HUES64 (cell line): Measurements from ENCODE around the gene RANBP10.

Source experiments
- H3K27ac ChIP-seq: 2 replicates; pipeline ENCODE4 v1.7.0; 2013; ENCODE audit warnings: low read depth, low read length, inconsistent platforms
- H3K27me3 ChIP-seq: 2 replicates; pipeline ENCODE4 v1.6.1; 2013; ENCODE audit warnings: mild to moderate bottlenecking, low read length; ENCODE audit not compliant: insufficient read depth
- H3K36me3 ChIP-seq: 2 replicates; pipeline ENCODE4 v1.6.1; 2013; ENCODE audit warnings: mild to moderate bottlenecking, low read length; ENCODE audit not compliant: insufficient read depth
- H3K4me1 ChIP-seq: 2 replicates; pipeline ENCODE4 v1.6.1; 2013; ENCODE audit warnings: mild to moderate bottlenecking, low read length, moderate library complexity; ENCODE audit not compliant: insufficient read depth
- H3K4me3 ChIP-seq: 2 replicates; pipeline ENCODE4 v1.5.1; 2013; ENCODE audit warnings: mild to moderate bottlenecking, low read length, moderate library complexity
- H3K9ac ChIP-seq: 2 replicates; pipeline ENCODE4 v1.6.1; 2013; ENCODE audit warnings: mild to moderate bottlenecking, low read depth, low read length
- H3K9me3 ChIP-seq: 2 replicates; pipeline ENCODE4 v1.6.1; 2013; ENCODE audit warnings: low read depth, low read length; ENCODE audit not compliant: insufficient read depth
- WGBS: fragments of 150-250, 120-280 bp; methylation state at CpG from one replicate; pipeline ENCODE4 v1.1.7; 2013; ENCODE audit warnings: missing lambda C conversion rate; 5-methylcytosine and 5-hydroxymethylcytosine counted together

The RANBP10 gene

DNA sequence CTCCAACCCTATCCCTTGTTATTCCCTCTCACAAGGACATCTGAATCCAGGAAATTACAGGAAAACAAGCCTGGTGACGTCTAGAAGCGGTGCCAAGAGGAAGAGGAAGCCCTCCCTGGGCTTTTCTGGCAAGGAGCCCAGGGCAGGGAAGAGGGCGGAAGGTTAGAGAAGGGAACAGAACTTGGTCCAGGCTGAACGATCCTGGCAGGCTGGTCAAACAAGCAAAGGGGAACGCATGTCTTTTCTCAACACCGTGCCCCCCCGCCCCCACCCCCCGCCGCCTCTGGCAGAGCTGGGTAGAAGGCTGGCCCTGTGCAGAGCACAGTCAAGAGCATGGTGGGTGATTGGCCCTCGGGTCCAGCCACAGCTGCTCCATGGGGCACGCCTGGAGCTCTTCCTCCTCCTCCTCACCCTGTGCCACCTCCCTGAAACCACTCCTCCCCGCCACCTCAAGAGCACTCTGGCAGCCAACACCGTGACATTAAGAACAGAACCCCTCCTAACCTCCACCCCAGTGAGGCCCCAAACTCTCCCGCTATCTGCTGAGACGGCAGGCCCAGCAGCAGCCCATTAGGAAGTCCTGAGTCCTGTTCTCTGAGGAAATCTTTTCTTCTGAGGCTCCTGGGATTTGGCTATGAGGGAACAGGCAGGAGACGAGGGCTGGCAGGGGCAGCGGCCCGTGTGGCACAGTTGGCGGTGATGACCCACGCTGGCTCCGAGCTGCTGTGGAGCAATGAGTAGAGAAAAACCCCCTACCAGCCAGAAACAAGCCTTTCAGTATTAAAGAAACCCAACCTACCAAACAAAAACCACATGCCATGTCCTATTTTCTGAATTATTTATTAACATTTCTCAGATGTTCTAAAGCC, 132.4 kb downstream of the RANBP10 start:
- 93% methylated on average over 21 of the region's 21 CpGs for WGBS

More for the DNA sequence above, 132.4 kb downstream of the RANBP10 start:
- Histone ChIP-seq H3K27ac (no peak overlapping the region), H3K36me3 (peaks cover 4% of the 10 kb centered on the region), H3K9ac (no peak overlapping the region), H3K9me3 (no peaks in the 10 kb centered on the region), H3K4me1 (no peaks in the 10 kb centered on the region), H3K27me3 (no peaks in the 10 kb centered on the region), H3K4me3 (no peak overlapping the region)
